Stimulated activated CD4-positive, alpha-beta T cell treated with anti-CD3 and anti-CD28 coated beads, Interleukin-4, amount 100 ng/mL, for 24 hours (primary cell): ENCODE data around the gene OTUD7B.
"Not testable (repeated sequence)": the region's sequence is repeated elsewhere in the genome, so short reads cannot be mapped to it uniquely, and the experiment has no call there.

Source experiments
- DNase-seq: peaks from one replicate; pipeline ENCODE4 v3.0.0-alpha.2; 2020

OTUD7B gene

GRCh38 chr1:149942885-149943284 lies 67.6 kb downstream of the OTUD7B start:
- no peak for DNase-seq

- DNase-seq, result no peak
These were observed 68.3 kb downstream of the OTUD7B start for GRCh38 chr1:149942207-149942606.

GRCh38 chr1:149940427-149940826 lies 70.1 kb downstream of the OTUD7B start:
- DNase-seq, result no peak

GRCh38 chr1:149938668-149939003 lies 71.9 kb downstream of the OTUD7B start:
- DNase-seq, result not testable (repeated sequence)

- peak; percentile 31 for DNase-seq
These were observed 72.8 kb downstream of the OTUD7B start for GRCh38 chr1:149937759-149938158.

GRCh38 chr1:149936992-149937705 lies 73.4 kb downstream of the OTUD7B start:
- DNase-seq, result no peak

- no peak for DNase-seq
These were observed 74.1 kb downstream of the OTUD7B start, which contains the start of gene MTMR11 for GRCh38 chr1:149936170-149936991. Gene MTMR11 (minus strand): TSS chr1:149936879. CDS start chr1:149936647, 232 bp downstream.

- DNase-seq, result no peak
These were observed 76.2 kb downstream of the OTUD7B start for GRCh38 chr1:149934356-149934755.

- DNase-seq, result no peak
These were observed 77.3 kb downstream of the OTUD7B start for GRCh38 chr1:149933208-149933607.

- no peak for DNase-seq
These were observed 78.1 kb downstream of the OTUD7B start for GRCh38 chr1:149932474-149932873.

GRCh38 chr1:149931212-149931790 lies 79.2 kb downstream of the OTUD7B start:
- no peak for DNase-seq

- no peak for DNase-seq
These were observed 80.7 kb downstream of the OTUD7B start for GRCh38 chr1:149929856-149930255.

GRCh38 chr1:149928401-149928724 lies 82.2 kb downstream of the OTUD7B start:
- no peak for DNase-seq

GRCh38 chr1:149927563-149928400 lies 82.7 kb downstream of the OTUD7B start, which contains the start of gene SF3B4:
Gene SF3B4 (minus strand): TSS chr1:149927803. CDS start chr1:149927759, 44 bp downstream.
- DNase-seq, result peak; percentile 96

GRCh38 chr1:149927056-149927562 lies 83.4 kb downstream of the OTUD7B start:
- DNase-seq, result no peak

GRCh38 chr1:149926296-149926695 lies 84.2 kb downstream of the OTUD7B start:
- no peak for DNase-seq

GRCh38 chr1:149925751-149926150 lies 84.8 kb downstream of the OTUD7B start:
- DNase-seq, result no peak

GRCh38 chr1:149925345-149925744 lies 85.2 kb downstream of the OTUD7B start:
- no peak for DNase-seq

GRCh38 chr1:149923626-149924025 lies 86.9 kb downstream of the OTUD7B start:
- no peak for DNase-seq

- peak; percentile 47 for DNase-seq
These were observed 92.9 kb downstream of the OTUD7B start, which contains the start of gene SV2A for GRCh38 chr1:149917571-149918144. Gene SV2A (minus strand): TSS chr1:149917844. CDS start chr1:149913840, 4,004 bp downstream.

GRCh38 chr1:149916898-149917252 lies 93.7 kb downstream of the OTUD7B start:
- no peak for DNase-seq

- no peak for DNase-seq
These were observed 94.2 kb downstream of the OTUD7B start for GRCh38 chr1:149916193-149916897.
